GM21529 (cell line): ENCODE measurements around the gene PRSS53.
"Not testable (repeated sequence)": the region's sequence is repeated elsewhere in the genome, so short reads cannot be mapped to it uniquely, and the experiment has no call there.

ENCODE experiments used
- ATAC-seq: cut with Tn5 transposase; IDR thresholded peaks from one replicate; pipeline ENCODE4 v1.9.1; 2021; ENCODE audit not compliant: unreplicated experiment

Gene PRSS53

DNA sequence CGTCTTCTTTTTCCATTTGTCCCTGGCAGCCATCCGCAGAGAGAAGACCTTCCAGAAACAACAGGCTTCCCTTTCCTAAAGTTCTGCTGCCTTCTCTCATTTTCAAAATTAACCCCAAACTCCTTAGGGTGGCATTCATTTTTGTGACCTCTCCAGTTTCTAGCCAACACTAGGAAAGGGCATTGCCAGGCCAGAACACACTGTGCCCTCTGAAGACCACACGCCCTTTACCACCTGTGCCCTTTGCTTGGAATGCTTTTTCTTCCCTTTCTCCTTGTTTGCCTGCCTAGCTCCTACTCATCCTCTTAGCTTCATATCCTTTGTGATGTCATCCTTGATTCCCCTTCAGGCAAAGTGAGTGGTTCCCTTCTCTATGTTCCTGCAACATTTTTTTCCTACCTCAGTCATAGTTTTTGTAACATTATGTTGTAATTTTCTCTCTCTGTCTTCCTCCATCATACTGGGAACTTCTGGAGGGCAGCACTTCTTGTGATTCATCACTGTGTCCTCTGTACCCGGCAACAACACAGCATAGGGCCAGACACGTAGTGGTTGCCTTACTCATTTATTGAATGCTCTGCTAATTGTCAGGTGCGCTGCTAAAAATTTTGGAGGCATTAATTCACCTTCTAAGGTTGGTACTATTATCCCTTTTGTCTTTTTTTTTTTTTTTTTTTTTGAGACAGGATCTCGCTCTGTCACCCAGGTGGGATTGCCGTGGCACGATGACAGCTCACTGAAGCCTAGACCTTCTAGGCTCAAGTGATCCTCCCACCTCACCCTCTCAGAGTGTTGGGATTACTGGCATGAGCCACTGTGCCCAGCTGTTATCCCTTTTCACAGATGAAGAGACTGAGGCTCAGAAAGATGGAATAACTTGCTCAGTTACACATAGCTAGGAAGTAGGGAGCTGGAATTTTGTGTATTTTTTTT is 29.7 kb upstream of the PRSS53 start:
- ATAC-seq: no peak

DNA sequence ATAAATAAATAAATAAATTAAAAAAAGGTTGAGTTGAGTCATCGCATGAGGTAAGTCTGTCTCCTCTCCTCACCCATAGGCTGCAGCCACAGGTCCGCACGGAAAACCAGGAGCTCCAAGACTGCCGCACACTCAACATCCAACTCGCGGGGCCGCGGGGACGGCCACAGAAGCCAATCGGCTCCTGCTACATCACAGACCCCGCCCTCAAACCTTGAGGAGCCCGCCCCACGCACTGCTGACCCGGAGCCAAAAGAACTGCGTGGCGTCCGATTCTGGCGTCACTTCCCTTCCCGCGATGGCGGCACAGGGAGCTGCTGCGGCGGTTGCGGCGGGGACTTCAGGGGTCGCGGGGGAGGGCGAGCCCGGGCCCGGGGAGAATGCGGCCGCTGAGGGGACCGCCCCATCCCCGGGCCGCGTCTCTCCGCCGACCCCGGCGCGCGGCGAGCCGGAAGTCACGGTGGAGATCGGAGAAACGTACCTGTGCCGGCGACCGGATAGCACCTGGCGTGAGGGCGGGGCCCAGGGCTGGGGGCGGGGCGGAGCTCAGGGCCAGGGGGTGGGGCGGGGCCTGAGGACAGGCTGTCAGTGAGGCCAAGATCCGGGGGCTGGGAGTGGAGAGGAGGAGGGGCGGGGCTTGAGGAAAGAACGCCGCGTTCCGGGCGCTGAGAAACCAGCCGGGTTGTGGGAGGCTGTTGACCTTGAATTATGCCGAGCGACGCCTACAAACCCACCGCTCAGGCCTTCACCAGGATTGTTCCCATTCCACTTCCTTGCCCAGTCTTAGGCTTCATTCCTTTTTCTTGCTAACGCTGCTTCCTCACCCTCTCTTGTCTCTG is 28.9 kb upstream of the PRSS53 start, which contains the start of gene KAT8:
Gene KAT8 (plus strand): TSS at position 281 of the 839 bp plus-strand sequence. CDS start 18 bp downstream, at position 299.
- ATAC-seq: peak; percentile 88

DNA sequence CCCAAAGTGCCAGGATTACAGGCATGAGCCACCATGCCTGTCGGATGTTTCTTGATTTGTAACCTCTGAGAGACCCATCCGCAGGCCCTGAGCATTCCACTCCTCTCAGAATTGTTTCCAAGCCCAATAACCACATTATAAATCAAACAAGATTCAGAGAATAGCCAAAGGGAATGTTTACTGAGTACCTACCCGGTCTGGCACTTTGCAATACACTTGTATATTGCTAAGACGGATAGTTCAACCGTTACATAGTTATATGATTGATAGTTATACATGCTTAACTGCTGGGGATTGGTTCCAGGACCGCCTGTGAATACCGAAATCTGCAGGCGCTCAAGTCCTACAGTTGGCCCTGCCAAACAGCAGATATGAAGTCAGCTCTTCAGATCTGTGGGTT is 25.7 kb upstream of the PRSS53 start:
- no peak for ATAC-seq

DNA sequence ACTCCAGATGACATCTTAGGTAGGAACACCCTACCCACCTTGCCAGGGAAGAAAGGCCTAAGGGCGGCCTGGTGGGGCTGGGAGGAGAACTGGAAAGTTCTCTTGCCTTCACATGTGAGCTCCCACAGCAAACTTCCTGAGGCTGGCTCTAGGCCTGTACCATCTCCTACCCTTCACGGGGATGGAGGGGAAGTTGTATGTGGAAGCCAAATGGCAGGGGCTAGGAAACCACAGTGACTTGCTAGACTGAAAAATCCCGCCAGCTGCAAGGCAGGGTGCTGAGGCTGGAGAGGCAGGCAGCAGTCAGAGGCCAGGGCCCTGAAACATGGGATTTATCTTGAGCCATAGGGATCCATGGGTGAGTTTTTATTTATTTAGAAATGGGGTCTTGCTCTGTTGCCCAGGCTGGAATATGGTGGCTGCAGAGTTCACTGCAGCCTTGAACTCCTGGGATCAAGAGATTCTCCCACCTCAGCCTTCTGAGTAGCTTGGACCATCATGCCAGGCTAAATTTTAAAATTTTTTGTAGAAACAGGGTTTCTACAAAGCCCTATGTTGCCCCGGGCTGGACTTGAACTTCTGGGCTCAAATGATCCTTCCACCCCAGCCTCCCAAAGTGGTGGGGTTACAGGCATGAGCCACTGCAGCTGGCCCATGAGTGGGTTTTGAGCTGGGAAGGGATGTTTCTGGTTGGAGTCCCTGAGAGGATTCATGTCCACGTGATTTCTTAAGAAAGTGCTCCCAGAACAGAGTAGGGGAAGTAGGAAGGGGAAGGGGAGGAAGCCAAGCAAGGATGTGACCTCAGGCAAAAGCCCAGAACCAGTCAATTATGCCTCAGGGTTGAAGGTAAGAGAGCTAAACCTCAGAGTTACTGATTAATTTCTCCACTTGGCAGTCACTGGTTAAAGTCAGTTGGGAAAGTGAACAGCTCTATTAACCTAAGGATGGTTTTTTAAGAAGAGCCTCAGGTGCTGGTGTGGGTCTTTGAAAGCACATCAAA is 24.7 kb upstream of the PRSS53 start:
- ATAC-seq: no peak

DNA sequence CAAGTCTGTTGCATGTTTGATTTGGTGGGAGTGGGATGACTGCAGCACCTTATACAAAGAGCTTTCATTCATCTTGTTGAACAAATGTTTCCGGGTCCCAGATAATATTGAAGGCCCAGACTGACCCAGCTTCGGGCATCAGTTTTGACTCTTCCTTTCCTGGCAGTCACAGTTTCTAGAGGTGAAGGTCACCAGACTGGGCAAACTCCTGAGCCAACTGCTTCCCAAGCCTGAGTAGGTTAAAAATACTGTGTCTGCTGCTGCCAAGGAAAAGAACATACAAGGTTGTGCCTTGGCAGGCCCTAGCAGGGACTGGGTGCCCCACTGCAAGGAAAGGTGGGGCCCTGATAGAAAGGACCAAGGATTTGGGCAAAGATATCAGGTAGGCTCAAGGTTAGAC is 24.0 kb upstream of the PRSS53 start:
- no peak for ATAC-seq

DNA sequence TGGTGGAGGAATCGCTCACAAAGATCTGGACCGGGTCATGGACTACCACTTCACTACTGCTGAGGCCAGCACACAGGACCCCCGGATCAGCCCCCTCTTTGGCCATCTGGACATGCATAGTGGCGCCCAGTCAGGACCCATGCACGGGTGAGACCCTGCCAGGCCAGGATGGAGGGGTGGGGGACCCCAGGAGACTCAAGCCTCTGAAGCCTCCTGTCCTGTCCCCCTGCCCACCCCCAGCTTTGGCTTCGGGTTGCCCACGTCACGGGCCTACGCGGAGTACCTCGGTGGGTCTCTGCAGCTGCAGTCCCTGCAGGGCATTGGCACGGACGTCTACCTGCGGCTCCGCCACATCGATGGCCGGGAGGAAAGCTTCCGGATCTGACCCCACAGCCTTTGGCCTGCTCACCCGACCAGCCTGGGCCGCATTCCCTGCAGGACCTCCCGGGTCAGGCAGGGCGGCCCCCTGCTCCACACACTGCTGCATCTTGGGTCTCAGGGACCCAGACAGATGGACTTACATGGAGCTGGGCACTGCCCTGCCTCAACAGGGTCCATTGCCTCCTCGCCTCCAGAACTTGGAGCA is 23.2 kb upstream of the PRSS53 start:
- ATAC-seq: no peak

DNA sequence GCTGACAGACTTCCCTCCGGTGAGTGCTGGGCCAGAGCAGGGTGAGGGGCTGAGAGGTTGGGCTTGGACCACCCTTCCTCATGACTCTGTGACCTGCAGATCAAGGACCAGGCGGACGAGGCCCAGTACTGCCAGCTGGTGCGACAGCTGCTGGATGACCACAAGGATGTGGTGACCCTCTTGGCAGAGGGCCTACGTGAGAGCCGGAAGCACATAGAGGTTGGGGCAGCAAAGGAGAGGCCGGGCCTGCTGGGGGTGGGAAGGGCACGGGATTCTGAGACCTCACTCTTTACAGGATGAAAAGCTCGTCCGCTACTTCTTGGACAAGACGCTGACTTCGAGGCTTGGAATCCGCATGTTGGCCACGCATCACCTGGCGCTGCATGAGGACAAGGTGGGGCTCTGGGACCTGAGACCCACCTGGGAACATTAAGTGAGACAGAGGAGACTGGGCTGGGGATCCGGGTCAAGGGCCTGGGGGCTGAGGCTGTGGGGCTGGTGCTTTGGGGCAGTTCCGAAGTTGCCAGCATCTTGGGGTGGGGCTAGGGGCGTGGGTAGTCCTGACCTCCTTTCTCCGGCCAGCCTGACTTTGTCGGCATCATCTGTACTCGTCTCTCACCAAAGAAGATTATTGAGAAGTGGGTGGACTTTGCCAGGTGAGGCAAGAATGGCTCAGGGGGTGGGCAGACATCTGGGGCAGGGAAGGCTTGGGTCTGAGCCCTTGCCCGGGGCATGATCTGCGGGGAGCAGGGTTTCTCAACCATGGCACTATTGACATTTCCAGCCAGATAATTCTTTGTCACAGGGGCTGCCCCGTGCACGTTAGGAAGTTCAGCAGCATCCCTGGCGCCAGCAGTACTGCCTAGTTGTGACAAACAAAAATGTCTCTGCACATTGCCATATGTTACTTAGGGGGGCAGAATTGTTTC is 21.6 kb upstream of the PRSS53 start:
- no peak for ATAC-seq

DNA sequence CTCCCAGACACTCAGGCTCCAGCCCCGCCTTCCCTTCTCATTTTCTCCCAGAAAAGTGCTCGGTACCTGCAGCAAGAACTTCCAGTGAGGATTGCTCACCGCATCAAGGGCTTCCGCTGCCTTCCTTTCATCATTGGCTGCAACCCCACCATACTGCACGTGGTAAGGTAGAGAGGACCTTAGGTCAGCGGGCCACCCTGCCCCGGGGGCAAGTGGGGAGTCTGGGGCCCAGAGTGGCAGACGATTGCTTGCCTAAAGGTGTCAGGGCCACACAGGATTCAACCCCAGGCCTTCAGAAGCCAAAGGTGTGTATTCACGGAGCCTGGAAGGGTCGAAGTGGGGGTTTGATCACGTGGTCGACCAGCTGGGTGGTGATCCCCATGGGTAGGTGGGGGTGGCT is 20.9 kb upstream of the PRSS53 start:
- no peak for ATAC-seq

DNA sequence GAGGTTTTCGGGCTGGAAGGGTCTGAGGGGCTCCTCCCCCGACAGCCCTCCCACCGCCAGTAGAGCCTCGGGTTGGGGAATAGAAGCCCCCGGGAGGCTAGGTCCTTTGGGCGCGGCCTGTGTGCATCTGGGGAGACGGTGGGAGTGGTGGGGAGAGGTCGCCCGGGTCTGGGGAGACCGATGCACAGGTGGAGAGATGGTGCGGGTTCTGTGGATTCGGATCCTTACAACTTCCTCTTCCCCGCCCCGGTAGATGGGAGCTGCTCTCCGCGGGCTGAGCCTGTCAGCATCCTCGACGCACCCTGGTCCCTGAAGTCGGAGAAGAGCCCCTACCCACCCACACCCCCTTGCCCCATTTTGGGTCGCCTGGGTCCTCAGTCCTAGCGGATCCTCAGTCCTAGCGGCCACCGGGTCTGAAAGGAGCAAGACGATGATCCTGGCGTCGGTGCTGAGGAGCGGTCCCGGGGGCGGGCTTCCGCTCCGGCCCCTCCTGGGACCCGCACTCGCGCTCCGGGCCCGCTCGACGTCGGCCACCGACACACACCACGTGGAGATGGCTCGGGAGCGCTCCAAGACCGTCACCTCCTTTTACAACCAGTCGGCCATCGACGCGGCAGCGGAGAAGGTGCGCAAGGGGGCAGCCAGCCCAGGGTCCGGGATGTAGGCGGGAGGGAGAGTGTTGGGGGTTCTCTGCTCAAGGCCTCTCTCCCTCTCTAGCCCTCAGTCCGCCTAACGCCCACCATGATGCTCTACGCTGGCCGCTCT is 20.2 kb upstream of the PRSS53 start:
- no peak for ATAC-seq

DNA sequence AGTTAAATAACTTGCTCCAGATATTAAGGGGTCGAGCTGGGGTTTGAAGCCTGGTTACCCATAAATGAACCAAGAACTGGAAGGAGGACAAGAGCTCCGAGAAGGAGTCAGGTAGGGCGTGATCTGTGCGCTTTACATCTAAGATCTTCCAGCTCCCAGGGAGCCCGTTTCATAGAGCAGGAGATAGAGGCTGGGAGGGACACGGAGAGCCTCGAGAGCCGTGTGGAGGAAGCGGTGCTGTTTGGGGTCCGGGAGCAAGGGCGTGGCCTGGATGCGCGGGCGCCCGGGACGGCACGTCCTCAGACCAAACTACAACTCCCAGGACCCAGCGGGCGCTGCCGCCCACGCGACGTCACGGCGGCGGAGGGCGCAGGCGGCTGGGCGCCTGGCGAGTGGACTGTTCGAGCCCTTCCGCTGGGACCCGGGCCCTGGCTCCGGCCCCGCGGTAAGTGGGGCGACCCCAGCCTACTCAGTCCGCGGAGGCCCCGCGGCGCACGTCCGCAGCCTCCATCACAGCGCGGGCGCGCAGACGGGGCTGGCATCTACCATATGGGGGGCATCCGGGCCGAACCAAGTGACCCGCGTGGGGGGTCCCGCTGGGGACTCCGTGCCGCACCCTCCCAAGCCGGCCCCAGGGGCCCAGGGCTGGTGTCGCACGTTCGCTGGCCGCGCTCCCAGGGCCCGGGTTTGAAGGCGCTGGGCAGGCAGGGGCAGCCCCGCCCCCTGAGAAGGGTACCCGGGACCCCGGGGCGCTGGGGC is 19.5 kb upstream of the PRSS53 start, which contains the start of gene BCKDK:
Gene BCKDK (plus strand): TSS at position 352 of the 759 bp plus-strand sequence. CDS start 838 bp downstream, outside the sequence.
- ATAC-seq: peak; percentile 74

DNA sequence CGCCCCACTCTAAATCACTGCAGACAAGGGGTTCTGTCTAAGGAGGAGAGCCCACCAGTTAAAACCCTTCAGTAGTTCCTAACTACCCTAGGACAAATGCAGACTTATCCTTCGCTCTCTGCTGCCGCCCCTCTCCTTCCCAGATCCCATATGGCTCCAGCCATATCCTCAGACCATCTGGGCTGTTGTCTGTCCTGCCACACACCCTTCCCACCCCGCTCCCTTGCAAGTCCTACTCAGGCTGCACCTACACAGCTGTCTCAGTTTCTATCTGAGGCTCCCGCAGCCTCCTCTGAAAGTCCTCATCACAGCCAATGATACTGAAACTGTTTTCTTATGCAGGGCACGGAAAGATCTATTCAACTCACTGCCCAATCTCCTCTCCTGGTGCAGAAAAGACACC is 18.7 kb upstream of the PRSS53 start:
- ATAC-seq: peak; percentile 64

DNA sequence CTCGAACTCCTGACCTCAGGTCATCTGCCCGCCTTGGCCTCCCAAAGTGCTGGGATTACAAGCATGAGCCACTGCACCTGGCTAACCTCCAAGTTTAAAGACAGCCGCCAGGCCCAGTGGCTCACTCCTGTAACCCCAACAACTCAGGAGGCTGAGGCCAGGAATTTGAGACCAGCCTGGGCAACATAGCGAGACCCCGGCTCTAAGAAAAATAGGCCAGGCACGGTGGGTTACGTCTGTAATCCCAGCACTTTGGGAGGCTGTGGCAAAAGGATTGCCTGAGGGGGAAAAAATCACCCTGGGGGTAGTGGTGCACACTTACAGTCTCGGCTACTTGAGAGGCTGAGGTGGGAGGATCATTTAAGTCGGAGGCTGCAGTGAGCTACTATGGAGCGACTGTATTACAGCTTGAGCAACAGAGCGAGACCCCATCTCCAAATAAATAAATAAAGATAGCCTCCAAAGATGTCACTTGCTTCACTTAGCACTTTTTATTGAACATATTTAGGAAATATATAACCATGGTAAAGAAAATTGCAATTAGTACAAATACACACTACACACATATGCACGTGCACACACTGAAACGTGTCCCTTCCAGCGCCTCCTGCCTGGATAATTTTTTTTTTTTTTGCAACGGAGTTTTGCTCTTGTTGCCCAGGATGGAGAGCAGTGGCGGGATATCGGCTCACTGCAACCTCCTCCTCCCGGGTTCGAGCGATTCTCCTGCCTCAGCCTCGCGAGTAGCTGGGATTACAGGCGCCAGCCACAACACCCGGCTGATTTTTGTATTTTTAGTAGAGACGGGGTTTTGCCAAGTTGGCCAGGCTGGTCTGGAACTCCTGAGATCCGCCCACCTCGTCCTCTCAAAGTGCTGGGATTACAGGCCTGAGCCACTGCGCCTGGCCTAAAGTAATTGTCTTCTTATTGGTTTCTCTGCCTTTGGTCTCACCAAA is 18.0 kb upstream of the PRSS53 start:
- ATAC-seq: no peak

DNA sequence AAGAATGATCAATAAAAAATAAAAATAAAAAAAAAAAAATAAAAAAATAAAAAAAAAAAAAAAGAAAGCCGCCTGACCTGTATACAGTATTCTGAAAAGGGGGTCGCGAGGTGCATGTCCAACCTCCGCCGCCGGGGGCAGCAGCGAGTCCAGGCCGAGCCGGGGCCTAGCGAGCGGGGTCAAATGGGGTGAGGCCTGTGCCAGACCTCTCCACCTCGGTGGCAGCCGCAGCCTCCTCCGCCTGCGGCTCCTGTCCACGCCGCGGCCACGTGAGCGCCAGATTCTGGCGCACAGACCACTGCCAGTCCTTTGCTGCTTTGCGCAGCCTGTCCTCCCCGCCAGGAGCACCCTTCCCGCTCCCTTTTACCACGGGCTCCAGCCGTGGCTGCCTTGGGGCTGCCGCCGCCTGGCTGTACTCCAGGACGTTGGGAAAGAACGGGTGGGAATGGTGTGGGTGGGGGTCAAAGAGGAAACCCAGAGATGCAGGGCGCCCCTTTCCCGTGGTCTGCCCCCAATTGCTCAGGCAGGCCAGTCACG is 17.0 kb upstream of the PRSS53 start:
- ATAC-seq: peak; percentile 44

DNA sequence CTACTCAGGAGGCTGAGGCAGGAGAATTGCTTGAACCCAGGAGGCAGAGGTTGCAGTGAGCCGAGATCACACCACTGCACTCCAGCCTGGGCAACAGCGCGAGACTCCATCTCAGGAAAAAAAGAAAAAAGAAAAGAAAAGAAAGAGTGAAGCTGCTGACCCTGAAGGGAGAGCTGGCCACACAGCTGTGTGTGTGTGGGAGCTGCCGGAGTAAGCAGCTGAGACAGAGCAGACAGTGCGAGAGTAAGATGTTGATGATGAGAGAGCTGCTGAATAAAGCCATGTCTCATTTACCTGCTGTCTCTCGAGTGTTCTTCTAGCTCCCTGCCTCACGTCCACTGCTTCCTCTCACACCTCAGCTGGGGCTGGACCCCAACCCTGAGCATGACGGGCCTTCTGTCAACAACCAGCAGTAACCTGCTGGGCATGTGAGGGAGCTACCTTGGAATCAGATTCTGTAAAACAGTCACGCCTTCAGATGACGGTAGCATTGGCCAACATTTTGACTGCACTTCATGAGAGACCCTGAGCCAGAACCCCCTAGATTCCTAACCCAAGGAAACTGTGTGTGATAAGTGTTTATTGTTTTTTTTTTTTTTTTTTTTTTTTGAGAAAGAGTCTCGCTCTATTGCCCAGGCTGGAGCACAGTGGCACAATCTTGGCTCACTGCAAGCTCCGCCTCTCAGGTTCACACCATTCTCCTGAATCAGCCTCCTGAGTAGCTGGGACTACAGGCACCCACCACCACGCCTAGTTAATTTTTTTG is 12.3 kb upstream of the PRSS53 start:
- ATAC-seq: not testable (repeated sequence)

DNA sequence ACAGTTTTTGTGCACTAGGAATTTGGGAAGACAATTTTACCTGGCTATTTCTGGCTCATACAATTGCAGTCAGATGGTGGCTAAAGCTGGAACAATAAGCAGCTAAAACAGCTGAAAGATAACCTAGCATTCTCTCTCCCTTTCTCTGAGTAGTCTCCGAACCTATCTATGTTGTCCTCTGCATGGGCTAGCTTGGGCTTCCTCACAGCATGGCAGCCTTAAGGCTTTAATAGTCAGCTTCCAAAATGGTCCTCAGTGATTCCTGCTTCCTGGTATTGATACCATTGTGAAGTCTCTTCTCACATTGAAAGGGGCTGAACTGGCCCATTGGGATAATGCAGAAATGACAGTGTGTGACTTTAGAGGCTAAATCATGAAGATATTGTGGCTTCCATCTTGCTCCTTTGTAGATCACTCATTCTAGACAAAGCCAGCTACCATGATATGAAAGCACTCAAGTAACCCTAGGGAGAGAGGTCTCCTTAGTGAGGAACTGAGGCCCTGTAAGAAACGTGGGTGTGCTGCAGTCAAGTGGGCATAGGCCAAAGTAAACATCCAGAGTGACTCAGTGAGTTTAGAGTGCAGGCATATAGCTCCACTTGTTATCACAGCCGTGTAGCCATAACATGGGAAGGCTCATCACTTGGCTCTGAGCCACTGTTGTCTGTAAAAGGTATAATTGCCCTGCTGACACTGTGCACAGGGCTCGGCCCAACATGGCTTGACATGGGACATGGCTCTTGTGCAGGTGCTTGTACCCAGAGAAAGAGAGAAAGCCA is 11.3 kb upstream of the PRSS53 start:
- no peak for ATAC-seq
